ENCODE measurements around the gene MUC5B.

- TF ChIP-seq CTCF (IDR thresholded peaks at IDR 0.05) (no peak), POLR2A (IDR thresholded peaks at IDR 0.05) (no peak)
These were observed 33.6 kb downstream of the MUC5B start for GRCh38 chr11:1256257-1257045.

Measured in heart left ventricle (tissue), 13 donors.